Lower lobe of right lung (tissue), 2 donors: ENCODE data around the gene TRPM2. TPM values are rescaled to one million over a fixed set of nuclear protein-coding genes. Genes with fewer than 3 reads are reported as not detected.

Experiments
- ATAC-seq, 2 donors: fragments of 200-7000 bp; cut with Tn5 transposase; one replicate each; pipeline ENCODE4 v1.9.1; 2020 to 2022; ENCODE audit warnings: mild to moderate bottlenecking in 2 of 2, moderate library complexity in 2 of 2
- DNase-seq: peaks from one replicate; pipeline ENCODE4 v3.0.0-alpha.2; 2020
- H3K27ac ChIP-seq: fragments of 200-600 bp; one replicate; pipeline ENCODE4 v1.8.0; 2022
- H3K27me3 ChIP-seq: fragments of 200-600 bp; one replicate; pipeline ENCODE4 v1.8.0; 2022; ENCODE audit warnings: low read depth
- H3K36me3 ChIP-seq: fragments of 200-600 bp; one replicate; pipeline ENCODE4 v1.8.0; 2022; ENCODE audit warnings: mild to moderate bottlenecking
- H3K4me1 ChIP-seq: fragments of 200-600 bp; one replicate; pipeline ENCODE4 v1.8.0; 2022
- H3K4me3 ChIP-seq: fragments of 200-600 bp; one replicate; pipeline ENCODE4 v1.8.0; 2022; ENCODE audit warnings: mild to moderate bottlenecking
- H3K9me3 ChIP-seq: fragments of 200-600 bp; one replicate; pipeline ENCODE4 v1.8.0; 2022
- intact Hi-C: fragments of 100-400 bp; cut with DNase I; formaldehyde crosslinking; loops from one replicate; pipeline ENCODE4 v1.11.0; 2022
- total RNA-seq: library from RNA; stranded (reverse); fragmentation: NEBNext Ultra II Directional; extraction: Animal tissue kit (Norgen Biotek cat#: 25700); gene quantifications from one replicate; pipeline ENCODE4 v1.2.1, GENCODE V29; 2021
- TF ChIP-seq, protein P1 (sequence below): fragments of 200-600 bp; IDR thresholded peaks from one replicate; pipeline ENCODE4 v1.8.0; 2022; ENCODE audit warnings: antibody characterized with exemption, mild to moderate bottlenecking
- donor health status: DM: no; HTN: yes; CAD: no; lungs with severe emphysema.

TRPM2 gene
- total RNA-seq, 1 donor from 2014 or later: 17.9 TPM

DNA sequence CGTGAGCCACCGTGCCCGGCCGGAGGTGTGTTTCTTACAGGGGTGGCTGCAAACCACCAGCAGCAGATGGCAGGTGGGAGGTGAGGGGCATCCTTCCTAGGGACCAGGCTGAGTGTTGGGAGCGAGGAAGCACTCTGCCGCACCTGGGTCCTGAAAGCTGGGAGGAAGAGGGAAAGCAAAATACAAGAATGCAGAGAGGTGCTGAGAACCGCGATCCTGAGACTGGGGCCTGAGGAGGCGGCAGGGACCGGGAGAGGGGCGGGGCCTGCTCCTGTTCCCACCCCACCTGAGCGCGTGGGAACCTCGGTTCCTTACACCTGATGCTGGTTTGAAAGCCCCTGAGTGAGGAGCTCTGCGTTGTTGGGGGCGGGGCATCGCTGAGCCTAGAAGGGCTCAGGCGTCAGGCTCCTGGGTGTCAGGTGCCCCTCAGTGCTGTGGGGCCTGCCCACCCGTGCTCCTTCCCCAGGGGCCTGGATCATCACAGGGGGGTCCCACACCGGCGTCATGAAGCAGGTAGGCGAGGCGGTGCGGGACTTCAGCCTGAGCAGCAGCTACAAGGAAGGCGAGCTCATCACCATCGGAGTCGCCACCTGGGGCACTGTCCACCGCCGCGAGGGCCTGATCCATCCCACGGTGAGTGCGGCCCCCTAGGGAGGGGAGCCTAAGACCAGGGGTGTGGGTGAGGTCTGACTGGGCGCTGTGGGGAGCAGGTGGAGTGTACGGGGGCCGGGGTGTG is 15.5 kb downstream of the TRPM2 start:
- Histone ChIP-seq H3K36me3 (no peaks in the 10 kb centered on the region), H3K4me3 (no peak overlapping the region), H3K27ac (no peak overlapping the region), H3K4me1 (peaks cover 7% of the 10 kb centered on the region), H3K27me3 (peaks cover 18% of the 10 kb centered on the region), H3K9me3 (no peaks in the 10 kb centered on the region)
- DNase-seq: no peak
- TF ChIP-seq, protein P1, sequence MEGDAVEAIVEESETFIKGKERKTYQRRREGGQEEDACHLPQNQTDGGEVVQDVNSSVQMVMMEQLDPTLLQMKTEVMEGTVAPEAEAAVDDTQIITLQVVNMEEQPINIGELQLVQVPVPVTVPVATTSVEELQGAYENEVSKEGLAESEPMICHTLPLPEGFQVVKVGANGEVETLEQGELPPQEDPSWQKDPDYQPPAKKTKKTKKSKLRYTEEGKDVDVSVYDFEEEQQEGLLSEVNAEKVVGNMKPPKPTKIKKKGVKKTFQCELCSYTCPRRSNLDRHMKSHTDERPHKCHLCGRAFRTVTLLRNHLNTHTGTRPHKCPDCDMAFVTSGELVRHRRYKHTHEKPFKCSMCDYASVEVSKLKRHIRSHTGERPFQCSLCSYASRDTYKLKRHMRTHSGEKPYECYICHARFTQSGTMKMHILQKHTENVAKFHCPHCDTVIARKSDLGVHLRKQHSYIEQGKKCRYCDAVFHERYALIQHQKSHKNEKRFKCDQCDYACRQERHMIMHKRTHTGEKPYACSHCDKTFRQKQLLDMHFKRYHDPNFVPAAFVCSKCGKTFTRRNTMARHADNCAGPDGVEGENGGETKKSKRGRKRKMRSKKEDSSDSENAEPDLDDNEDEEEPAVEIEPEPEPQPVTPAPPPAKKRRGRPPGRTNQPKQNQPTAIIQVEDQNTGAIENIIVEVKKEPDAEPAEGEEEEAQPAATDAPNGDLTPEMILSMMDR: no peak
- ATAC-seq: peak; percentile 27 to 45
- intact Hi-C loops: no loop called here

DNA sequence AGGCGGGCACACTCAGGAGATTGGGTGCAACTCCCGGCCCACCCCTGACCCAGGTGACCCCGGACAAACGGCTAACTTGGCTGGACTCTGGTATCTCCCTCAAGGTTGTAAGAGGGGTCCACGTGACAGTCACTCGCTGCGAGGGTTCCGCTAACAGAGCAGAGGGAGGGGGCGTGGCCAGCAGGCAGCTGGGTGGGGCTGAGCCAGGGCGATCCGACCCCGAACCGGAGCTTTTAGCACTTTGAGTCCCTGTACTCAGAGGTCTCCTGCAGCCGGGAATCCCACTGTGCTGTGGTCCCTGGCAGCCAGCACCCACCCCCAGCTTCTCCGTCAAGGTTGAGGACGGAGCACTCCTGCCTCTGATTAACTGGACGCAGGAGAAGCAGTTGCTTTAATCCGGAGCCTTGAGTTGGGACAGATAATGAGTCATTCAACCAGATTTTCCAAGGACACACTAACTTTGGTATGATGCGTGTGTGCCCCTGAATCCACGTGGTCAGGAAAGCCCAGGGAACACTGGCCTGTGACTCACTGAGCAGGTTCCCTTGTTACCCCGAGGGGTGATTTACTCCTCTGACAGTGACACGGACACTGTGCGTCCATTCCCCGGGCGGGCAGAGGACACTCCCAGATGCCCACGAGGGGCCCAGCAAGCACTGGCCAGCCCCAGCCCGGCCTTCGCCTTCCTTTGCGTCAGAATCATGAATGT is 16.8 kb downstream of the TRPM2 start:
- peak; percentile 37 to 57 for ATAC-seq
- TF ChIP-seq, protein P1: no peak
- Histone ChIP-seq H3K4me3 (no peak overlapping the region), H3K9me3 (no peaks in the 10 kb centered on the region), H3K36me3 (no peaks in the 10 kb centered on the region), H3K27me3 (peaks cover 18% of the 10 kb centered on the region), H3K4me1 (peaks cover 12% of the 10 kb centered on the region), H3K27ac (no peak overlapping the region)
- intact Hi-C loops: no loop called here
- DNase-seq: no peak

DNA sequence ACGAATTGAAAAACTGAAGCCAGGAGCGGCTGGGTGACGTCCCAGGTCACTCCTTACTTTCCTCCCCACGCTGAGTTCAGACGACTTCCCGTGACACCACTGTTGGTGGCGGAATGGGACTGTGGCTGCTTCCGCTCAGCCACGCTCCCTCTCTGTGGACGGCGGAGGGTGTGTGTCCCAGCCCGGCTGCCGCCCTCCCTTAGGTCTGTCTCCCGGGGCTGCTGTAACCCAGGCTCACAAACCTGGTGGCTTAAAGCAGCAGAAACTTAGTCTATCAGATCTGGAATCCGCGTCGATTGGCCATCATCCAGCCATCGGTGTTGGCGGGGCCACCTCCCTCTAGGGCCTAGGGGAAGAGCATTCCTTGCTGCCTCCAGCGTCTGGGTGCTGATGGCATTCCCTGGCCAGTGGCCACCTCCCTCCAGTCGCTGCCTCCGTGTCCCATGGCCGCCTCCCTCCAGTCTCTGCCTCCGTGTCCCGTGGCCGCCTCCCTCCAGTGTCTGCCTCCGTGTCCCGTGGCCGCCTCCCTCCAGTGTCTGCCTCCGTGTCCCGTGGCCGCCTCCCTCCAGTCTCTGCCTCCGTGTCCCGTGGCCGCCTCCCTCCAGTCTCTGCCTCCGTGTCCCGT is 17.5 kb downstream of the TRPM2 start:
- Histone ChIP-seq H3K4me1 (peaks cover 20% of the 10 kb centered on the region), H3K9me3 (no peaks in the 10 kb centered on the region), H3K27me3 (peaks cover 18% of the 10 kb centered on the region), H3K36me3 (no peaks in the 10 kb centered on the region), H3K27ac (no peak overlapping the region), H3K4me3 (no peak overlapping the region)
- ATAC-seq (no peak), DNase-seq (no peak)
- intact Hi-C loops: no loop called here
- TF ChIP-seq, protein P1: no peak

DNA sequence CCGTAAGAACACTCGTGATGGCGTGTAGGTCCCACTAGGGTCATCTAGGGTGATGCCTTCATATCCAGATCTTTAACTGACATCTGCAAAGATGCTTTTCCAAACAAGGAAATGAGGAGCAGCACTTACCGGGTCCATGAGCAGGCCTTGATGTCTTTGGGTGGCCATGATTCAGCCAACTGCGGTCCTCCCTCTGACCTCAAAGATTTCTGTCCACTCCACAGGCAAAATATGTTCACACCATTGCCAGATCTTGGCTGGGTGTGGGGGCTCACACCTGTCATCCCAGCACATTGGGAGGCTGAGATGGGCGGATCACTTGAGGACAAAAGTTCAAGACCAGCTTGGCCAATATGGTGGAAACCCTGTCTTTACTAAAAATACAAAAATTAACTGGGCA is 18.2 kb downstream of the TRPM2 start:
- intact Hi-C loops: no loop called here
- Histone ChIP-seq H3K4me1 (peaks cover 20% of the 10 kb centered on the region), H3K27ac (no peak overlapping the region), H3K36me3 (no peaks in the 10 kb centered on the region), H3K27me3 (peaks cover 18% of the 10 kb centered on the region), H3K4me3 (no peak overlapping the region), H3K9me3 (no peaks in the 10 kb centered on the region)
- ATAC-seq (no peak), DNase-seq (no peak)
- TF ChIP-seq, protein P1: no peak

DNA sequence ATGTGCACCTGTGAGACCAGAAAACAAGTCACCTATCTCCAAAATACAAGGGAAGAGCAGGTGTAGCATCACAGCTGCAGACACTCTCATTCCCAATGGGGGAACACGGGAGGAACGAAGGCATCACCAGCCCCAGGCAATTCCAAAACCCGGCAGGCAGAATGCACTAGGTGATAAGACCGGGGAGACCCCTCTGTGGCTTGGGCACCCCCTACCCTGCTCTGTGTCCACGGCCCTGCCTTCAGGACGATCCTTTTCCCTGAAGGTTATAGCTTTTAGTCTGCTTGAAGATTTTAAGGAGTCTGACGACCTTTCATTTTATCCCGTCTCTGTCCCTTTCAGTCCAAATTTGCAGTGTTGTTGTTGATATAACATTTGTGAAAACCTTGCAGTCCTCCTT is 19.2 kb downstream of the TRPM2 start:
- H3K4me1 ChIP-seq: peaks cover 20% of the 10 kb centered on the region
- DNase-seq: no peak
- H3K9me3 ChIP-seq: no peaks in the 10 kb centered on the region
- intact Hi-C loops: no loop called here
- H3K27me3 ChIP-seq: peaks cover 18% of the 10 kb centered on the region
- H3K27ac ChIP-seq: no peak overlapping the region
- no peak for ATAC-seq
- H3K36me3 ChIP-seq: no peaks in the 10 kb centered on the region
- TF ChIP-seq, protein P1: no peak
- H3K4me3 ChIP-seq: no peak overlapping the region
